ENCODE data around the gene FNBP1L. TPM values are rescaled to one million over a fixed set of nuclear protein-coding genes. Genes with fewer than 3 reads are reported as not detected.

The FNBP1L gene
- total and polyA plus RNA-seq, 8 donors: 10.1 to 32.4 (median 16.0) TPM

DNA sequence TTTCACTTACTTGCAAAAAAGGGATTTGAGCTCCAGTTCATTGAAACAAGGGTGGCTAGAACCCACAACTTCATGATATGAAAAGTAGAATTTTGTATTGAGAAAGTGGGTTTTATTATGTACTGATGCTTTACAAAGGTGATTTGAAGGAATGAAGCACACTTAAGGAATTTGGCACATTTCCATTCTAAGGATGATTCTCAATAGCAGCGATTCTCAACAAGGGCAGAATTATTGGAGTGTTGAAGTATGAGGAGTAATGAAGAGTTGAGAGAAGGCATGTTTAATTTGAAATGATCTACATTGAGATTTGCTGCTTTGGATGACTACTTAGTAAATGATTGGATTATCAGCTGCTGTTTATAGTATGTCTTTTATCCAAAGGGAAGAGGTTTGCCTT is 54.7 kb downstream of the FNBP1L start:
- Histone ChIP-seq H3K36me3 (no peaks in the 10 kb centered on the region), H3K27me3 (no peaks in the 10 kb centered on the region), H3K27ac (no peak overlapping the region), H3K4me3 (no peak overlapping the region), H3K4me1 (peaks cover 0 to 5% (median 0%) of the 10 kb centered on the region in 3 donors), H3K9me3 (no peaks in the 10 kb centered on the region)
- WGBS, 2 donors: 83 to 87% methylated on average over 1 of the region's 1 CpG
- no peak for ATAC-seq
- TF ChIP-seq, protein P1, sequence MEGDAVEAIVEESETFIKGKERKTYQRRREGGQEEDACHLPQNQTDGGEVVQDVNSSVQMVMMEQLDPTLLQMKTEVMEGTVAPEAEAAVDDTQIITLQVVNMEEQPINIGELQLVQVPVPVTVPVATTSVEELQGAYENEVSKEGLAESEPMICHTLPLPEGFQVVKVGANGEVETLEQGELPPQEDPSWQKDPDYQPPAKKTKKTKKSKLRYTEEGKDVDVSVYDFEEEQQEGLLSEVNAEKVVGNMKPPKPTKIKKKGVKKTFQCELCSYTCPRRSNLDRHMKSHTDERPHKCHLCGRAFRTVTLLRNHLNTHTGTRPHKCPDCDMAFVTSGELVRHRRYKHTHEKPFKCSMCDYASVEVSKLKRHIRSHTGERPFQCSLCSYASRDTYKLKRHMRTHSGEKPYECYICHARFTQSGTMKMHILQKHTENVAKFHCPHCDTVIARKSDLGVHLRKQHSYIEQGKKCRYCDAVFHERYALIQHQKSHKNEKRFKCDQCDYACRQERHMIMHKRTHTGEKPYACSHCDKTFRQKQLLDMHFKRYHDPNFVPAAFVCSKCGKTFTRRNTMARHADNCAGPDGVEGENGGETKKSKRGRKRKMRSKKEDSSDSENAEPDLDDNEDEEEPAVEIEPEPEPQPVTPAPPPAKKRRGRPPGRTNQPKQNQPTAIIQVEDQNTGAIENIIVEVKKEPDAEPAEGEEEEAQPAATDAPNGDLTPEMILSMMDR (IDR thresholded peaks at IDR 0.05): no peak
- FAIRE-seq: no peak
- intact Hi-C loops (cut with DNase I): no loop called here
- no peak for DNase-seq

DNA sequence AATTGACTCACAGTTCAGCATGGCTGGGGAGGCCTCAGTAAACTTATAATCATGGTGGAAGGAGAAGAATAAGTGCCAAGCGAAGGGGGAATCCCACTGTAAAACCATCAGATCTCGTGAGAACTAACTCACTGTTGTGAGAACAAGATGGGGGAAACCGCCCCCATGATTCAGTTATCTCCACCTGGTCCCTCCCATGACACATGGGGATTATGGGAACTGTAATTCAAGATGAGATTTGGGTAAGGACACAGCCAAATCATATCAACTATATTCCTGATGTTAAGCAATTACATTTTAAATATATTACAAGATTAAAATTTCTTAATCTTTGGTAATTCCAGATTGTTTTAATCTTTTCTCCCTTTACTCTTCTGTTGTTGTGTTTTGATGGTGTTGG is 55.2 kb downstream of the FNBP1L start:
- Histone ChIP-seq H3K27ac (no peak overlapping the region), H3K4me3 (no peak overlapping the region), H3K27me3 (no peaks in the 10 kb centered on the region), H3K36me3 (no peaks in the 10 kb centered on the region), H3K9me3 (no peaks in the 10 kb centered on the region), H3K4me1 (peaks cover 0 to 5% (median 0%) of the 10 kb centered on the region in 3 donors)
- 93 to 97% methylated on average over 3 of the region's 3 CpGs for WGBS, 2 donors
- DNase-seq (no peak), FAIRE-seq (no peak), ATAC-seq (no peak)
- TF ChIP-seq, protein P1 (IDR thresholded peaks at IDR 0.05): no peak
- intact Hi-C loops (cut with DNase I): no loop called here

DNA sequence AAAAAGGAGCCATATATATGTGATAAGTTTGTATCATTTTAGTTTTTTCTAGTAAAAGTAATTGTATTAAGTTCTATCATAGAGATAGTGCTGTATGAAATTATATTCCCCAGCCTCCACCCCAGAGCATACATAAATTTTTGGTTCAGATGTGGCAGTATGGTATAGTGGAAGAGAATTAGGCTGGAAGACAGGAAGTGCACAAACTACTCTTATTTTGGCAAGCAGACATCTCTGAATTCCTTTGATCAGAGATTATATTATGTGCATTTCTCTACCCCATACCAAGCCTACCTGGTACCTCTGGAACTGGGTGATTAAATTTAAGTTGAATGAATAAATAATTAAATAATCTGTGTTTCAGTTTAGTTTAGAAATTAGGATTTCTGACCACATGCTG is 55.9 kb downstream of the FNBP1L start:
- FAIRE-seq (no peak), ATAC-seq (no peak), DNase-seq (no peak)
- Histone ChIP-seq H3K36me3 (no peaks in the 10 kb centered on the region), H3K4me3 (no peak overlapping the region), H3K27ac (no peak overlapping the region), H3K4me1 (peaks cover 0 to 5% (median 0%) of the 10 kb centered on the region in 3 donors), H3K27me3 (no peaks in the 10 kb centered on the region), H3K9me3 (no peaks in the 10 kb centered on the region)
- TF ChIP-seq, protein P1 (IDR thresholded peaks at IDR 0.05): no peak
- intact Hi-C loops (cut with DNase I): no loop called here

DNA sequence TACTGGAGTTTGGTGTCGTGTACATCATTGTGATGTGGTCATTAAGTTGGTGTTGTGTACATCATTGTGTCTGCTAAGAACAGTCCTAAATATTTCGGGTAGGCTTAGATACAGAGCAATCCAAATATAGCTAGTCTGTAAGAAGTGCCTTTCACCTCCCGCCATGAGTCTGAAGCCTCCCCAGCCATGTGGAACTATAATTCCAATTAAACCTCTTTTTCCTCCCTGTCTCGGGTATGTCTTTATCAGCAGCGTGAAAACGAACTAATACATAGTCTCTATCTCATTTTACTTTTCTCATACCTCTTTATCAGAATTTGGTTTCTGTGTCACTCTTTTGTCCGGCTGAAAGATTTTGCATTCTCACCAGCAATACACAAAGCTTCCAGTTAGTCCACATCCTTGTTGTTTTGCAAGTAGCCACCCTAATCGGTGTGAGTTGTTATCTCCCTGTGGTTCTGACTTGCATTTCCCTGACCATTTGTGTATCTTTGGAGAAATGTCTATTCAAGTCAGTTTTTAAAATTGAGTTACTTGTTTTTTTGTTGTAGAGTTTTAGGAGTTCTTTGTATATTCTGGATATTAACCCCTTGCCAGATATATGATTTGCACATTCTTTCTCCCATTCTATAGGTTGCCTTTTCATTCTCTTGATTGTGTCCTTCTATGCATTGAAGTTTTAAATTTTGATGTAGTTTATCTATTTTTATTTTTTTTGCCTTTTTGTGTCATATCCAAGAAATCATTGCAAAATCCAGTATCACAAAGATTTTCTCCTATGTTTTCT is 56.5 kb downstream of the FNBP1L start:
- no peak overlapping the region for H3K27ac ChIP-seq
- intact Hi-C loops (cut with DNase I): no loop called here
- 87 to 93% methylated on average over 8 of the region's 8 CpGs for WGBS, 2 donors
- no peaks in the 10 kb centered on the region for H3K27me3 ChIP-seq
- DNase-seq (no peak), FAIRE-seq (no peak), ATAC-seq (no peak)
- TF ChIP-seq, protein P1 (IDR thresholded peaks at IDR 0.05): no peak
- peaks cover 0 to 4% (median 0%) of the 10 kb centered on the region in 3 donors for H3K4me1 ChIP-seq
- H3K36me3 ChIP-seq: no peaks in the 10 kb centered on the region
- no peak overlapping the region for H3K4me3 ChIP-seq
- no peaks in the 10 kb centered on the region for H3K9me3 ChIP-seq

DNA sequence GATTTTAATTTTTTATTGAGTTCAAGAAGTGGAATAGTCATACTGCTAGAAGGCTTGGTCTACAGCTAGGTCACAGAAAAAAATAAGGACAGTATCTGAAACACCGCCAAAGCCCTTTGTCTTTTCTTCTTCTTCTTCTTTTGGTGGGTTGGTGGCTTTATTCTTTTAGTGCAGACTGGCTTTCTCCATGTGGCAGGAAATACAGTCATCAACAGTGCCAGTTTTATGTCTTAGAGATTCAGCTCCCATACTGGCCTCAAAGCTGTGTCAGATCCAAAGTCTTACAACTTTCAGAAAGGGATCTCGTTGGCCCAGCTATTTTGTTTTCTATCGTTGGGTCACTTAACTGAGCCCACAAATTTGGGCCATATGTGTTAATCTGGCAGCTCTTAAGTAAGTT is 58.2 kb downstream of the FNBP1L start:
- FAIRE-seq: no peak
- intact Hi-C loops (cut with DNase I): no loop called here
- DNase-seq: no peak
- WGBS, 2 donors: 86 to 94% methylated on average over 3 of the region's 3 CpGs
- Histone ChIP-seq H3K4me3 (no peak overlapping the region), H3K27me3 (no peaks in the 10 kb centered on the region), H3K27ac (no peak overlapping the region), H3K4me1 (no peaks in the 10 kb centered on the region), H3K9me3 (no peaks in the 10 kb centered on the region), H3K36me3 (no peaks in the 10 kb centered on the region)
- TF ChIP-seq, protein P1 (IDR thresholded peaks at IDR 0.05): no peak
- ATAC-seq: no peak

Measured in pancreas (tissue), 10 donors.